K562 (cell line): ENCODE results near the gene AGK.

ENCODE experiments used
- BRF1 ChIP-seq: IDR thresholded peaks from 3 replicates; pipeline ENCODE4 v1.6.1; 2011; ENCODE audit warnings: borderline replicate concordance, mild to moderate bottlenecking; ENCODE audit not compliant: insufficient read length; ENCODE audit errors: extremely low read depth
- CEBPG ChIP-seq, 3 experiments: fragments of 200-800 bp in 1 of 3; sonication (Bioruptor generic) in 1 of 3; sonication (generic) in 1 of 3; formaldehyde crosslinking in 1 of 3; IDR thresholded peaks in 2 of 3; conservative IDR thresholded peaks in 1 of 3; 2 replicates each; pipeline versions ENCODE4 v1.6.1 to v1.8.0; 2016 to 2022; ENCODE audit warnings: missing compliant biosample characterization in 2 of 3, missing genetic modification characterization in 2 of 3, mild to moderate bottlenecking in 1 of 3, missing genetic modification reagents in 1 of 3
- FOS ChIP-seq: IDR thresholded peaks from 3 replicates; pipeline ENCODE4 v1.6.1; 2011; ENCODE audit not compliant: insufficient read length; ENCODE audit errors: extremely low read depth
- NRF1 ChIP-seq, 2 experiments: fragments of 450-650 bp; IDR thresholded peaks in 1 of 2; conservative IDR thresholded peaks in 1 of 2; 2 replicates each; pipeline ENCODE4 v1.6.1; 2014; ENCODE audit warnings: mild to moderate bottlenecking in 2 of 2
- TF ChIP-seq, protein P1 (sequence below), 3 experiments: IDR thresholded peaks in 2 of 3; conservative IDR thresholded peaks in 1 of 3; 2 replicates each; pipeline ENCODE4 v1.5.1; 2011 to 2012; ENCODE audit warnings: low read length in 3 of 3, mild to moderate bottlenecking in 3 of 3, control low read depth in 2 of 3, improper control_type of control experiment in 1 of 3, inconsistent platforms in 1 of 3, low read depth in 1 of 3, mixed read lengths in 1 of 3, moderate library complexity in 1 of 3; ENCODE audit not compliant: insufficient read depth in 2 of 3
- TF ChIP-seq, protein P2 (sequence below): sonication (generic); formaldehyde crosslinking; IDR thresholded peaks from 2 replicates; pipeline ENCODE4 v1.9.0; 2022; ENCODE audit warnings: mild to moderate bottlenecking, missing genetic modification reagents

DNA sequence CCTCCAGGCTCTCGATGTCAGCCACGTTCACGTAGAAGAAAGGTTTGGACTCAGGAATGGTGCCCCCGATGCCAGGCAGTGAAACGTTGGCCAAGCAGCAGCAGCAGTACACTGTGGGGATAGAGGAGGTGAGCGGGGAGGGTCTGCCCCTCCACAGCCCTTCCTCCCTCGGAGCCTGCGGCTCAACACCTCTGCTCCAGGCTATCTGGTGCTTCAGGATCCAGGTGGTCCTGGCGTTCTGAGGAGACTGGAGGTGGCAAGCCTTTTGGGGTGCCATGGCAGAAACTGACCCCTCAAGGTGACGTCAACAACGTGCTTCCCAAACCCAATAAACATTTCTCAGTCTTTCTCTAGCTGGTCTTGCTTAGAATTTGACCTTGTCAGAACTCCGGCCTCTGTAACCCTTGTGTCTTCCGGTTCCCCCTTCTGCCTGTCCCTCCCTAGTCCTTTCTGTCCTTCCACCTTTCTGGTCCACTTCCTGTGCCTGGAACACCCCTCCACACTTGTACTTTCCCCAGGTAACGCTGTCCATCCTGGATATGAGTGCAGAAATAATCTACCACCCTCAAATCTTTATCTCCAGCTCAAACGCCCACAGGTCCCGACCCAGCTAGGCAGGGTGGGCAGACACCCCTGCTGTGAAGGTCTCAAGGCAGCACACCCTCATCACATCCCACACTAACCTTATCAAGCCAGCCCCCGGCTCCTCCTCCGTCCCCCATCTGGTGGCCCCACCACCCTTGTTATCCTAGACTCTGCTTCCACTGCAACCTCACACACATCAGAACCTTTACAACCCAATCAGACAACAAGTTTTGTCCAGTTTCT is 114.2 kb downstream of the AGK start:
- TF ChIP-seq NRF1 (conservative IDR thresholded peaks at IDR 0.05 in 1 of 2, IDR thresholded peaks at IDR 0.05 in 1 of 2) (no peak), CEBPG (CRISPR knock-in tag; IDR thresholded peaks at IDR 0.05) (no peak), CEBPG (tag; conservative IDR thresholded peaks at IDR 0.05 in 1 of 2, IDR thresholded peaks at IDR 0.05 in 1 of 2) (no peak), FOS (no peak), BRF1 (no peak)
- TF ChIP-seq, protein P1, sequence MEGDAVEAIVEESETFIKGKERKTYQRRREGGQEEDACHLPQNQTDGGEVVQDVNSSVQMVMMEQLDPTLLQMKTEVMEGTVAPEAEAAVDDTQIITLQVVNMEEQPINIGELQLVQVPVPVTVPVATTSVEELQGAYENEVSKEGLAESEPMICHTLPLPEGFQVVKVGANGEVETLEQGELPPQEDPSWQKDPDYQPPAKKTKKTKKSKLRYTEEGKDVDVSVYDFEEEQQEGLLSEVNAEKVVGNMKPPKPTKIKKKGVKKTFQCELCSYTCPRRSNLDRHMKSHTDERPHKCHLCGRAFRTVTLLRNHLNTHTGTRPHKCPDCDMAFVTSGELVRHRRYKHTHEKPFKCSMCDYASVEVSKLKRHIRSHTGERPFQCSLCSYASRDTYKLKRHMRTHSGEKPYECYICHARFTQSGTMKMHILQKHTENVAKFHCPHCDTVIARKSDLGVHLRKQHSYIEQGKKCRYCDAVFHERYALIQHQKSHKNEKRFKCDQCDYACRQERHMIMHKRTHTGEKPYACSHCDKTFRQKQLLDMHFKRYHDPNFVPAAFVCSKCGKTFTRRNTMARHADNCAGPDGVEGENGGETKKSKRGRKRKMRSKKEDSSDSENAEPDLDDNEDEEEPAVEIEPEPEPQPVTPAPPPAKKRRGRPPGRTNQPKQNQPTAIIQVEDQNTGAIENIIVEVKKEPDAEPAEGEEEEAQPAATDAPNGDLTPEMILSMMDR (IDR thresholded peaks at IDR 0.05 in 2 of 3, conservative IDR thresholded peaks at IDR 0.05 in 1 of 3; ENCODE audit: insufficient read depth in 2 of 3, low read depth in 1 of 3, low read length in 3 of 3), result no peak
- TF ChIP-seq, protein P2, sequence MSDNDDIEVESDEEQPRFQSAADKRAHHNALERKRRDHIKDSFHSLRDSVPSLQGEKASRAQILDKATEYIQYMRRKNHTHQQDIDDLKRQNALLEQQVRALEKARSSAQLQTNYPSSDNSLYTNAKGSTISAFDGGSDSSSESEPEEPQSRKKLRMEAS (CRISPR knock-in tag), result no peak
